WTC11 (cell line): Measurements from ENCODE around the gene CREM. TPM values are rescaled to one million over a fixed set of nuclear protein-coding genes. Genes with fewer than 3 reads are reported as not detected.

ENCODE experiments used
- ATAC-seq: fragments of 200-7000 bp; cut with Tn5 transposase; 2 replicates; pipeline ENCODE4 v1.10.0; 2021; ENCODE audit warnings: mild to moderate bottlenecking, moderate library complexity
- CTCF ChIA-PET: fragments of 300-600 bp; sonication (Branson Sonifier 250); formaldehyde crosslinking; loops from one replicate; lab custom pipeline; 2021; ENCODE audit warnings: antibody characterized with exemption; lab: Charles Lee
- POLR2A ChIA-PET: fragments of 350-600 bp; sonication (Branson Sonifier 250); formaldehyde crosslinking; loops from one replicate; lab custom pipeline; 2021; ENCODE audit warnings: antibody characterized with exemption; lab: Charles Lee
- DNase-seq: peaks from one replicate; pipeline ENCODE4 v3.0.0; 2021; ENCODE audit warnings: low spot score
- H3K27ac Mint-ChIP-seq: 2 replicates; pipeline ENCODE4 v1.8.0; 2021; ENCODE audit warnings: mixed read lengths
- H3K27me3 Mint-ChIP-seq: 2 replicates; pipeline ENCODE4 v1.8.0; 2021; ENCODE audit warnings: low read depth, mild to moderate bottlenecking, moderate library complexity, mixed read lengths
- H3K36me3 Mint-ChIP-seq: 2 replicates; pipeline ENCODE4 v1.8.0; 2021; ENCODE audit warnings: mixed read lengths
- H3K4me1 Mint-ChIP-seq: 2 replicates; pipeline ENCODE4 v1.8.0; 2022; ENCODE audit warnings: mixed read lengths
- H3K4me3 Mint-ChIP-seq: 2 replicates; pipeline ENCODE4 v1.8.0; 2021; ENCODE audit warnings: mild to moderate bottlenecking, moderate library complexity, mixed read lengths
- H3K9me3 Mint-ChIP-seq: 2 replicates; pipeline ENCODE4 v1.8.0; 2021; ENCODE audit warnings: mixed read lengths
- CBFB ChIP-seq: sonication (generic); formaldehyde crosslinking; IDR thresholded peaks from 2 replicates; pipeline ENCODE4 v1.8.1; 2022; ENCODE audit warnings: mild to moderate bottlenecking, low read depth, missing genetic modification reagents
- ERG ChIP-seq: fragments of 250-450 bp; sonication (Bioruptor Pico); IDR thresholded peaks from 2 replicates; pipeline ENCODE4 v1.8.0; 2021; ENCODE audit warnings: mild to moderate bottlenecking
- FOXP4 ChIP-seq: sonication (generic); formaldehyde crosslinking; IDR thresholded peaks from 2 replicates; pipeline ENCODE4 v1.8.0; 2022; ENCODE audit warnings: mild to moderate bottlenecking, missing genetic modification reagents
- HMGA2 ChIP-seq: fragments of 250-450 bp; sonication (Bioruptor Pico); IDR thresholded peaks from 2 replicates; pipeline ENCODE4 v1.4.0; 2021; ENCODE audit warnings: mild to moderate bottlenecking, moderate library complexity
- NFATC4 ChIP-seq: fragments of 250-450 bp; sonication (Bioruptor Pico); IDR thresholded peaks from 2 replicates; pipeline ENCODE4 v1.9.0; 2021; ENCODE audit warnings: mild to moderate bottlenecking
- OVOL2 ChIP-seq: fragments of 250-450 bp; sonication (Bioruptor Pico); IDR thresholded peaks from 2 replicates; pipeline ENCODE4 v1.9.0; 2021; ENCODE audit warnings: mild to moderate bottlenecking, borderline replicate concordance
- STAT6 ChIP-seq: sonication (generic); formaldehyde crosslinking; conservative IDR thresholded peaks from 2 replicates; pipeline ENCODE4 v1.8.1; 2023; ENCODE audit warnings: mild to moderate bottlenecking, low read depth, missing genetic modification reagents, moderate library complexity
- TEAD1 ChIP-seq: sonication (generic); formaldehyde crosslinking; IDR thresholded peaks from 2 replicates; pipeline ENCODE4 v1.8.0; 2022; ENCODE audit warnings: mild to moderate bottlenecking, missing genetic modification reagents
- TEAD4 ChIP-seq: sonication (generic); formaldehyde crosslinking; IDR thresholded peaks from 2 replicates; pipeline ENCODE4 v1.8.0; 2022; ENCODE audit warnings: mild to moderate bottlenecking, missing genetic modification reagents
- USF2 ChIP-seq: sonication (generic); formaldehyde crosslinking; IDR thresholded peaks from 2 replicates; pipeline ENCODE4 v1.8.1; 2023; ENCODE audit warnings: mild to moderate bottlenecking, missing genetic modification reagents, moderate library complexity
- ZBTB21 ChIP-seq: sonication (generic); formaldehyde crosslinking; IDR thresholded peaks from 2 replicates; pipeline ENCODE4 v1.8.1; 2023; ENCODE audit warnings: mild to moderate bottlenecking, missing genetic modification reagents, borderline replicate concordance
- ZNF138 ChIP-seq: sonication (generic); formaldehyde crosslinking; conservative IDR thresholded peaks from 2 replicates; pipeline ENCODE4 v1.8.1; 2022; ENCODE audit warnings: mild to moderate bottlenecking, moderate library complexity, missing genetic modification reagents
- ZNF263 ChIP-seq: sonication (generic); formaldehyde crosslinking; IDR thresholded peaks from 2 replicates; pipeline ENCODE4 v1.8.1; 2022; ENCODE audit warnings: low read depth, mild to moderate bottlenecking, moderate library complexity, missing genetic modification reagents
- ZNF281 ChIP-seq: sonication (generic); formaldehyde crosslinking; IDR thresholded peaks from 2 replicates; pipeline ENCODE4 v1.8.0; 2023; ENCODE audit warnings: mild to moderate bottlenecking, missing genetic modification reagents
- ZNF317 ChIP-seq: sonication (generic); formaldehyde crosslinking; IDR thresholded peaks from 2 replicates; pipeline ENCODE4 v1.8.1; 2023; ENCODE audit warnings: low read depth, mild to moderate bottlenecking, moderate library complexity, missing genetic modification reagents, borderline replicate concordance
- ZNF396 ChIP-seq: fragments of 250-450 bp; sonication (Bioruptor Pico); IDR thresholded peaks from 2 replicates; pipeline ENCODE4 v1.8.0; 2021; ENCODE audit warnings: mild to moderate bottlenecking, moderate library complexity, borderline replicate concordance
- ZNF423 ChIP-seq: fragments of 250-450 bp; sonication (Bioruptor Pico); IDR thresholded peaks from 2 replicates; pipeline ENCODE4 v2.1.2; 2022; ENCODE audit warnings: mild to moderate bottlenecking, moderate library complexity
- ZNF512 ChIP-seq: sonication (generic); formaldehyde crosslinking; IDR thresholded peaks from 2 replicates; pipeline ENCODE4 v1.8.1; 2022; ENCODE audit warnings: missing genetic modification reagents, borderline replicate concordance
- total RNA-seq: library from RNA; stranded (reverse); gene quantifications from 3 replicates; pipeline ENCODE4 v1.2.3, GENCODE V29; 2021

CREM gene
- total RNA-seq, 1 experiment from 2014 or later, result 23.6 TPM

GRCh38 chr10:35136263-35136815 is 9.7 kb downstream of the CREM start (continued):
- no peak for TF ChIP-seq ZNF263 (CRISPR knock-in tag)
- TF ChIP-seq ZNF281 (CRISPR knock-in tag), result no peak
- no peak for TF ChIP-seq HMGA2 (CRISPR knock-in tag)

GRCh38 chr10:35140126-35140525 is 13.5 kb downstream of the CREM start:
- Mint-ChIP-seq H3K9me3 (no peaks in the 10 kb centered on the region), H3K4me3 (no peak overlapping the region), H3K27me3 (no peaks in the 10 kb centered on the region), H3K36me3 (no peaks in the 10 kb centered on the region), H3K27ac (no peak overlapping the region), H3K4me1 (no peaks in the 10 kb centered on the region)
- POLR2A ChIA-PET, result no interaction called here
- no peak for DNase-seq
- no peak for TF ChIP-seq FOXP4 (CRISPR knock-in tag)
- TF ChIP-seq TEAD1 (CRISPR knock-in tag), result no peak
- no peak for TF ChIP-seq ZNF512 (CRISPR knock-in tag)
- no peak for TF ChIP-seq ERG (CRISPR knock-in tag)
- no peak for TF ChIP-seq CBFB
- no peak for TF ChIP-seq ZNF396
- TF ChIP-seq USF2 (CRISPR knock-in tag), result no peak
- no peak for TF ChIP-seq ZNF138 (CRISPR knock-in tag)
- TF ChIP-seq, all 79 proteins: peak for 0
- ATAC-seq, result no peak
- CTCF ChIA-PET, result interaction anchor here (0.6 to 1.0 kb wide), 2 partner anchors 56 to 185 kb away, joined by 3 to 5 read pairs; no protein-coding TSS in a partner anchor

- Mint-ChIP-seq H3K27me3 (no peaks in the 10 kb centered on the region), H3K9me3 (no peaks in the 10 kb centered on the region), H3K36me3 (no peaks in the 10 kb centered on the region), H3K4me3 (no peak overlapping the region), H3K4me1 (no peaks in the 10 kb centered on the region), H3K27ac (no peak overlapping the region)
- ATAC-seq (no peak), DNase-seq (no peak)
- ChIA-PET POLR2A (no interaction called here), CTCF (no interaction called here)
- TF ChIP-seq ZNF281 (CRISPR knock-in tag) (no peak), ZNF317 (no peak), OVOL2 (CRISPR knock-in tag) (no peak), STAT6 (CRISPR knock-in tag) (no peak), ZNF423 (CRISPR knock-in tag) (no peak), ZBTB21 (no peak), NFATC4 (CRISPR knock-in tag) (no peak), TEAD4 (CRISPR knock-in tag) (no peak)
Measured at GRCh38 chr10:35140727-35141126, 14.1 kb downstream of the CREM start.
